GM19463 (cell line): Measurements from ENCODE around the gene TPPP3.
"Not testable (repeated sequence)": the region's sequence is repeated elsewhere in the genome, so short reads cannot be mapped to it uniquely, and the experiment has no call there.

ENCODE experiments used
- ATAC-seq: cut with Tn5 transposase; IDR thresholded peaks from one replicate; pipeline ENCODE4 v1.9.1; 2021; ENCODE audit warnings: mild to moderate bottlenecking, moderate library complexity; ENCODE audit not compliant: unreplicated experiment

Gene TPPP3

GRCh38 chr16:67391424-67392300 is 1.6 kb downstream of the TPPP3 start:
- no peak for ATAC-seq

GRCh38 chr16:67390816-67391423 is 2.4 kb downstream of the TPPP3 start:
- no peak for ATAC-seq

GRCh38 chr16:67389911-67390815 is 3.1 kb downstream of the TPPP3 start:
- ATAC-seq = no peak

- no peak for ATAC-seq
Measured at GRCh38 chr16:67388591-67388990, 4.7 kb downstream of the TPPP3 start.

- ATAC-seq = no peak
Measured at GRCh38 chr16:67388191-67388590, 5.1 kb downstream of the TPPP3 start.

- ATAC-seq = no peak
Measured at GRCh38 chr16:67387479-67388079, 5.7 kb downstream of the TPPP3 start.

GRCh38 chr16:67386861-67387455 is 6.3 kb downstream of the TPPP3 start:
- ATAC-seq = no peak

- ATAC-seq = no peak
Measured at GRCh38 chr16:67384778-67385510, 8.4 kb downstream of the TPPP3 start.

GRCh38 chr16:67383284-67383683 is 10.0 kb downstream of the TPPP3 start:
- ATAC-seq = no peak

GRCh38 chr16:67378642-67379041 is 14.7 kb downstream of the TPPP3 start:
- ATAC-seq = no peak

- not testable (repeated sequence) for ATAC-seq
Measured at GRCh38 chr16:67376012-67376411, 17.3 kb downstream of the TPPP3 start.

- no peak for ATAC-seq
Measured at GRCh38 chr16:67372664-67373063, 20.6 kb downstream of the TPPP3 start.

GRCh38 chr16:67370661-67371060 is 22.6 kb downstream of the TPPP3 start:
- ATAC-seq = no peak

GRCh38 chr16:67364600-67365235 is 28.6 kb downstream of the TPPP3 start:
- ATAC-seq = no peak

GRCh38 chr16:67361038-67361437 is 32.3 kb downstream of the TPPP3 start:
- ATAC-seq = no peak

GRCh38 chr16:67359540-67360269 is 33.6 kb downstream of the TPPP3 start:
- ATAC-seq = not testable (repeated sequence)

GRCh38 chr16:67357561-67357960 is 35.7 kb downstream of the TPPP3 start:
- no peak for ATAC-seq

GRCh38 chr16:67356396-67356795 is 36.9 kb downstream of the TPPP3 start:
- ATAC-seq = no peak

- not testable (repeated sequence) for ATAC-seq
Measured at GRCh38 chr16:67352463-67352862, 40.8 kb downstream of the TPPP3 start.
